ENCODE results near the gene POLR3K.

- TF ChIP-seq CTCF (IDR thresholded peaks at IDR 0.05; ENCODE audit: low read length), result no peak
- TF ChIP-seq EZH2 (optimal IDR thresholded peaks at IDR 0.05; ENCODE audit: low read depth, low read length), result no peak
- no peak for TF ChIP-seq EZH2phosphoT487 (IDR thresholded peaks at IDR 0.05; ENCODE audit: low read length)
Measured at GRCh38 chr16:42069-42457, 11.3 kb downstream of the POLR3K start.
